Choroid plexus epithelial cell (primary cell): ENCODE data around the gene POTEB.
"Not testable (repeated sequence)": the region's sequence is repeated elsewhere in the genome, so short reads cannot be mapped to it uniquely, and the experiment has no call there.

Source experiments
- DNase-seq: peaks from one replicate; pipeline ENCODE4 v3.0.0-alpha.2; 2010; ENCODE audit warnings: low read depth
- H3K4me3 ChIP-seq: 2 replicates; pipeline ENCODE4 v1.5.1; 2011; ENCODE audit warnings: low read depth, mild to moderate bottlenecking, control low read depth, low read length, moderate library complexity

Gene POTEB

DNA sequence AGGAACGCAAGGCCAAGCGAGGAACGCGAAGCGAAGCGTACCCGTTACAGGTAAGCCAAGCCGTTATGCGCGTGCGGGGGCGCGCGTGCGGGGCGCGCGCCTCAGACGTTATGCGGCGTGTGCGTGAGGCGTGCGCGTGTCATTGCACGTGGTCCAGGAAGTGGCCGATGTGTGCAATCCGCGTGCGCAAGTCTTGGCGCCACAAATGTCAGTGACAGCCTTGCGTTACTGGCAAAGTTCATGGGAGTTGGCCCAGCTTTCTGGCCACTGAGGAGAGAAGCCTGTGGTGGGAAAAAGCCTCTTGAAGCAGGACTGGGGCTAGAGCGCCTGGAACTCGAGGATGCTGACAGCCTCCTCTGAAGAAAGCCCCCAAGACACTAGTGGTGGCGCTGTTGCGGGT, at the start of gene POTEB:
TSS of gene POTEB (minus strand) at position 101 of the 400 bp plus-strand sequence. CDS start 489 bp downstream, outside the sequence.
- not testable (repeated sequence) for H3K4me3 ChIP-seq, DNase-seq

DNA sequence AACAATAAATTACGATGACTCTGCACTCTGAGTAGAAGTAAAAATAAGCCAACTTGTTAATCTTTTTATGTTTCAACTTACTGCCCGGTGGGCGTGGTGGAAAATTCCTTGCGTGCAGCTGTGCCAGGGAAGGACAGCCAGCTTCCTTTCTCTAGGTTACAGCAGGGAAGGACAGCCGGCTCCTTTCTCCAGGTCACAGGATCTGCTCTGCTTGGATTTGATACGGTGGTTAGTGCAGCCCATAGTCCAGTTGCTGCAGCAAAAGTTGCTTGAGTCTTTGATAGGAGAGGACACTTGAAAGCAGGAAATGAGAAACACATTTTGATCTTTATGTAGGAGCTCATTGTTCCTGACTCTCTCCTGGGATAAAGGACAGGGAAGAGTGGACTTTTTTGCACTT, 13.4 kb upstream of the POTEB start:
- not testable (repeated sequence) for H3K4me3 ChIP-seq, DNase-seq

DNA sequence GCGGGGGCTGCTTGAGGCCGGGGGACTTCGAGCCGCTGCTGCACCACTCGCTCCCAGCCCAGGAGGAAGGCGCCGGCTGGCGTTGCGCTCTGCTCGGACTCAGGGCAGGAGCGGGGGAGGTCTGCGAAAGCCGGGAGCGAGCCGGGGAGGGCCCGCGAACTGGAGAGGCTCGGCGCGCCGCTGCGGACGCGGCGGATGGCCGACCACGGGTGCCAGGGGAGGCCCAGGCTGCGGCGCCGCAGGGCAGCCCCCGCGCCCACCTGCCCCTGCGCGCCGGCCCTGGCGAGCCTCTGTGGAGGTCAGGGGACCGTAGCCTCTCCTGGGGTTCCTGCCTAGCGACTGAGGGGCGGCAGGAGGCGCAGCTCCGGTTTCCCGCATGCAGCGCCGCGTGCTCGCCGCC, 12.0 kb upstream of the POTEB start:
- H3K4me3 ChIP-seq, DNase-seq: not testable (repeated sequence)

DNA sequence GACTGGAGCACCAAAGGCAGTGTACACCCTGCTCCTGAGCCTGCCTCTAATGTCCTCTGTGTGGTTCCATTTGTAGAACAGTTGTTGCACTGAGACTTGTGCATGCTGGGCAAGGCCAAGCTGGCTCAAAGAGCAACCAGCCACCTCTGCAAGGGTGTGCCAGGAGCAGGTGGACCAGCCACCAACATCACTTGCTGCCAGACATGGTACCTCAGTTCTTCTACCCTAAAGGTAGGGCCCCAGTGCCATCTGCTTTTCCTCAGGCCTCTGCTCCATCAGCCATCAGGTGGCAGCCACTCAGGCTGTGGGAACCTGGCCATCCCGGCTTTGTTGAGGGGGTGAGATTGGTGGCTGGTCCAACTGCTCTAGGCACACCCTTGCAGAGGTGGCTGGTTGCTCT, 38.7 kb downstream of the POTEB start:
- not testable (repeated sequence) for DNase-seq, H3K4me3 ChIP-seq
